Astrocyte (in vitro differentiated cells and primary cell): ENCODE data around the gene CTNS. TPM values are rescaled to one million over a fixed set of nuclear protein-coding genes. Genes with fewer than 3 reads are reported as not detected.

Source experiments
- DNase-seq: peaks from one replicate; pipeline ENCODE4 v3.0.0-alpha.2; 2010; ENCODE audit warnings: low read depth
- FAIRE-seq: peaks from 2 replicates; lab custom pipeline; 2011; peaks lifted over from hg19 to GRCh38; lab: Jason Lieb, UNC
- H2AFZ ChIP-seq: 2 replicates; pipeline ENCODE4 v1.6.0; 2012; ENCODE audit warnings: low read depth, low read length, inconsistent platforms
- H3K27ac ChIP-seq: 2 replicates; pipeline ENCODE4 v1.5.1; 2011; ENCODE audit warnings: low read depth, low read length, inconsistent platforms
- H3K27me3 ChIP-seq: 2 replicates; pipeline ENCODE4 v1.6.0; 2011; ENCODE audit warnings: low read length, inconsistent platforms; ENCODE audit not compliant: insufficient read depth
- H3K36me3 ChIP-seq: 2 replicates; pipeline ENCODE4 v1.5.1; 2011; ENCODE audit warnings: low read length, inconsistent platforms; ENCODE audit not compliant: insufficient read depth
- H3K4me1 ChIP-seq: 2 replicates; pipeline ENCODE4 v1.5.1; 2011; ENCODE audit warnings: low read length, inconsistent platforms; ENCODE audit not compliant: insufficient read depth
- H3K4me2 ChIP-seq: 2 replicates; pipeline ENCODE4 v1.6.0; 2012; ENCODE audit warnings: low read length, inconsistent platforms
- H3K4me3 ChIP-seq: 2 replicates; pipeline ENCODE4 v1.5.1; 2011; ENCODE audit warnings: low read depth, mild to moderate bottlenecking, low read length, inconsistent platforms; ENCODE audit not compliant: insufficient read depth
- H3K79me2 ChIP-seq: 2 replicates; pipeline ENCODE4 v1.6.0; 2012; ENCODE audit warnings: mild to moderate bottlenecking, low read length, inconsistent platforms; ENCODE audit not compliant: insufficient read depth
- H3K9ac ChIP-seq: 2 replicates; pipeline ENCODE4 v1.6.0; 2012; ENCODE audit warnings: mild to moderate bottlenecking, low read length, inconsistent platforms
- H3K9me3 ChIP-seq: 2 replicates; pipeline ENCODE4 v1.5.1; 2012; ENCODE audit warnings: low read depth, mild to moderate bottlenecking, low read length, inconsistent platforms; ENCODE audit not compliant: insufficient read depth
- H4K20me1 ChIP-seq: 2 replicates; pipeline ENCODE4 v1.6.0; 2012; ENCODE audit warnings: low read length, inconsistent platforms; ENCODE audit not compliant: insufficient read depth
- H3K27ac Mint-ChIP-seq: one replicate; pipeline ENCODE4 v1.8.0; 2021; ENCODE audit warnings: mild to moderate bottlenecking, mixed read lengths; ENCODE audit not compliant: unreplicated experiment
- H3K27me3 Mint-ChIP-seq: one replicate; pipeline ENCODE4 v1.8.0; 2021; ENCODE audit warnings: low read depth, mixed read lengths; ENCODE audit not compliant: unreplicated experiment
- H3K36me3 Mint-ChIP-seq: one replicate; pipeline ENCODE4 v1.8.0; 2021; ENCODE audit warnings: low read depth, mixed read lengths; ENCODE audit not compliant: unreplicated experiment
- H3K4me1 Mint-ChIP-seq: one replicate; pipeline ENCODE4 v1.8.0; 2021; ENCODE audit warnings: low read depth, mixed read lengths; ENCODE audit not compliant: unreplicated experiment
- H3K4me3 Mint-ChIP-seq: one replicate; pipeline ENCODE4 v1.8.0; 2021; ENCODE audit warnings: mild to moderate bottlenecking, moderate library complexity, mixed read lengths; ENCODE audit not compliant: unreplicated experiment
- H3K9me3 Mint-ChIP-seq: one replicate; pipeline ENCODE4 v1.8.0; 2021; ENCODE audit warnings: mild to moderate bottlenecking, mixed read lengths; ENCODE audit not compliant: unreplicated experiment
- EZH2 ChIP-seq: IDR thresholded peaks from 2 replicates; pipeline ENCODE4 v1.6.1; 2012; ENCODE audit warnings: mild to moderate bottlenecking, low read length, inconsistent platforms; ENCODE audit not compliant: insufficient read depth
- total RNA-seq: library from RNA; stranded (reverse); gene quantifications from 2 replicates; pipeline ENCODE4 v1.2.1, GENCODE V29; 2021
- TF ChIP-seq, protein P1 (sequence below): IDR thresholded peaks from 2 replicates; pipeline ENCODE4 v1.5.1; 2011; ENCODE audit warnings: low read depth, mild to moderate bottlenecking, inconsistent platforms, low read length, moderate library complexity; ENCODE audit not compliant: insufficient read depth

CTNS gene
- total RNA-seq, 1 donor from 2014 or later: 5.8 TPM

DNA sequence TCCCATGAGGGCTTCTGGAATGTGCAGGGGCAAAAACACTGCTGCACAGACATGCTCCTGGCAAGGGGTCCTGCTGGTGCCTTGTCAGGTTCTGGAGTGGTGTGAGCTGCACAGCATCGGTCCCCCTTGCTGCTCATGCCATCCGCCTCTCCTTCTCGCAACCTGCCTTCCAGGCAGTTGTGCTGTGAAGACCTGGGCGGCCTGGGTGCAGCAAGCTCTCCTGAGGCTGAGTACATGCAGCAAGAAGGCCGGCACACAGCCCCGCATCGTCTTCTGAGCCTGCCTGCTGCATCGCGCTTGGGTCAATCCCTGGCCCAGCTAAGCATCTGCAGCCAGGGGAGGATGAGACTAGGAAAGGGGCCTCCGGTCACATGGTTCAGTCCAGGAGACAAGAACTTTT, 26.9 kb upstream of the CTNS start:
- DNase-seq: no peak
- H3K9me3 Mint-ChIP-seq: no peaks in the 10 kb centered on the region
- no peak for FAIRE-seq
- Histone ChIP-seq H3K27ac (no peak overlapping the region), H3K9ac (no peak overlapping the region), H3K27me3 (no peaks in the 10 kb centered on the region), H3K79me2 (no peaks in the 10 kb centered on the region), H3K9me3 (no peaks in the 10 kb centered on the region), H3K4me3 (no peak overlapping the region), H3K4me1 (no peaks in the 10 kb centered on the region), H3K36me3 (peaks cover 6% of the 10 kb centered on the region), H3K4me2 (no peak overlapping the region), H4K20me1 (peaks cover 5% of the 10 kb centered on the region), H2AFZ (no peak overlapping the region)
- no peaks in the 10 kb centered on the region for H3K4me1 Mint-ChIP-seq
- H3K4me3 Mint-ChIP-seq: no peak overlapping the region
- no peaks in the 10 kb centered on the region for H3K27me3 Mint-ChIP-seq
- TF ChIP-seq, protein P1, sequence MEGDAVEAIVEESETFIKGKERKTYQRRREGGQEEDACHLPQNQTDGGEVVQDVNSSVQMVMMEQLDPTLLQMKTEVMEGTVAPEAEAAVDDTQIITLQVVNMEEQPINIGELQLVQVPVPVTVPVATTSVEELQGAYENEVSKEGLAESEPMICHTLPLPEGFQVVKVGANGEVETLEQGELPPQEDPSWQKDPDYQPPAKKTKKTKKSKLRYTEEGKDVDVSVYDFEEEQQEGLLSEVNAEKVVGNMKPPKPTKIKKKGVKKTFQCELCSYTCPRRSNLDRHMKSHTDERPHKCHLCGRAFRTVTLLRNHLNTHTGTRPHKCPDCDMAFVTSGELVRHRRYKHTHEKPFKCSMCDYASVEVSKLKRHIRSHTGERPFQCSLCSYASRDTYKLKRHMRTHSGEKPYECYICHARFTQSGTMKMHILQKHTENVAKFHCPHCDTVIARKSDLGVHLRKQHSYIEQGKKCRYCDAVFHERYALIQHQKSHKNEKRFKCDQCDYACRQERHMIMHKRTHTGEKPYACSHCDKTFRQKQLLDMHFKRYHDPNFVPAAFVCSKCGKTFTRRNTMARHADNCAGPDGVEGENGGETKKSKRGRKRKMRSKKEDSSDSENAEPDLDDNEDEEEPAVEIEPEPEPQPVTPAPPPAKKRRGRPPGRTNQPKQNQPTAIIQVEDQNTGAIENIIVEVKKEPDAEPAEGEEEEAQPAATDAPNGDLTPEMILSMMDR: no peak
- TF ChIP-seq EZH2: no peak
- H3K36me3 Mint-ChIP-seq: peaks cover 26% of the 10 kb centered on the region
- H3K27ac Mint-ChIP-seq: no peak overlapping the region

DNA sequence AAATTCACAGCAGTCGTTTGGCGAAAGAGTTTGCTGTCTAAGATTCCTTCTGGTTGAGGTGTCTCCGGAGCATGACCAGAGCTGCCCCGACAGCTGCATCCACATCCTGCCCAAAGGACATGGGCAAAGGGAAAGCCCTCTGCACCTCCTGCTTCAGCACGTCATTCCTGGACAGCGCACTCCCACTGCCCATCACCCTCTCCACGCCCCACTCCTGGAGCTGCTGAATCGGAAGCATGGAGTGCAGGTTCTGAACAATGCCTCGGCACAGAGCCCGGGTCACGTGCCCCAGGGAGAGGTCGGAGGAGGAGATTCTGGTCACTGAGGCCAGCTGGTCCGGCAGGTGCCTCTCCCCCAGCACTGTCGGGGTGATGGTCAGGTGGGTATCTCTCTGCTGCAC, 26.0 kb upstream of the CTNS start:
- Histone ChIP-seq H3K36me3 (peaks cover 13% of the 10 kb centered on the region), H2AFZ (no peak overlapping the region), H3K9ac (no peak overlapping the region), H3K9me3 (no peaks in the 10 kb centered on the region), H3K27me3 (no peaks in the 10 kb centered on the region), H3K27ac (no peak overlapping the region), H3K79me2 (no peaks in the 10 kb centered on the region), H3K4me1 (no peaks in the 10 kb centered on the region), H4K20me1 (peaks cover 5% of the 10 kb centered on the region), H3K4me3 (no peak overlapping the region), H3K4me2 (no peak overlapping the region)
- Mint-ChIP-seq H3K27ac (no peak overlapping the region), H3K27me3 (no peaks in the 10 kb centered on the region), H3K4me3 (no peak overlapping the region), H3K36me3 (peaks cover 28% of the 10 kb centered on the region), H3K9me3 (no peaks in the 10 kb centered on the region), H3K4me1 (no peaks in the 10 kb centered on the region)
- TF ChIP-seq, protein P1: no peak
- no peak for TF ChIP-seq EZH2
- no peak for DNase-seq
- FAIRE-seq: no peak

DNA sequence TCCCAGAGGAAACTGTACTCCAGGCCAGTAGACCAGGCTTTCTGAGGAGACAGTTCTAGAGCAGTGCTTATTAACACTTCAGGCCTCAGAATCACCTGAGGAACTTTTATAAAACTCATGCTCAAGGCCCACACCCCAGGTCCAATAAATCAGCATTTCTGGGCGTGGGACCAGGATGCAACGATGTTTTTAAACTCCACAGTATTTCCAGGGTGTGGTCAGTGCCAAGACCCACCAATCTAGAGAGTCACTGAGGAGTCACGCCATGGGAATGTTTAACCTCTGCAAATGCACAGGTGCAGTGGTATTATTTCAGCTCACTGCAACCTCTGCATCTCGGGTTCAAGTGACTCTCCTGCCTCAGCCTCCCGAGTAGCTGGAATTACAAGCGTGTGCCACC, 23.4 kb upstream of the CTNS start:
- Histone ChIP-seq H3K9ac (no peak overlapping the region), H4K20me1 (peaks cover 5% of the 10 kb centered on the region), H3K4me1 (no peaks in the 10 kb centered on the region), H3K4me3 (no peak overlapping the region), H3K4me2 (no peak overlapping the region), H3K9me3 (no peaks in the 10 kb centered on the region), H3K27me3 (no peaks in the 10 kb centered on the region), H3K36me3 (peaks cover 24% of the 10 kb centered on the region), H3K27ac (no peak overlapping the region), H3K79me2 (no peaks in the 10 kb centered on the region), H2AFZ (no peak overlapping the region)
- TF ChIP-seq EZH2: no peak
- TF ChIP-seq, protein P1: no peak
- H3K4me1 Mint-ChIP-seq: no peaks in the 10 kb centered on the region
- H3K27ac Mint-ChIP-seq: no peak overlapping the region
- DNase-seq: no peak
- peaks cover 39% of the 10 kb centered on the region for H3K36me3 Mint-ChIP-seq
- H3K4me3 Mint-ChIP-seq: no peak overlapping the region
- no peaks in the 10 kb centered on the region for H3K9me3 Mint-ChIP-seq
- no peaks in the 10 kb centered on the region for H3K27me3 Mint-ChIP-seq
- no peak for FAIRE-seq
